Measurements from ENCODE around the gene RAC3.
A peak's percentile ranks its signal among the peaks of the same experiment; 100 is the strongest.

GRCh38 chr17:82062076-82062983 lies 30.9 kb downstream of the RAC3 start:
- TF ChIP-seq EZH2 (IDR thresholded peaks at IDR 0.05; ENCODE audit: borderline replicate concordance, low read depth, low read length), result no peak
- no peak for TF ChIP-seq ZNF124 (CRISPR knock-in tag; IDR thresholded peaks at IDR 0.05)
- no peak for TF ChIP-seq CBFA2T3 (IDR thresholded peaks at IDR 0.05)
- TF ChIP-seq CTCF (IDR thresholded peaks at IDR 0.05 in 2 of 3, conservative IDR thresholded peaks at IDR 0.05 in 1 of 3; ENCODE audit: insufficient read depth in 2 of 3, low read depth in 1 of 3, low read length in 3 of 3), result peak in 2 of 3 experiments; percentile 26 to 27; a peak in 2 of 6 replicates
- no peak for TF ChIP-seq ZEB2 (IDR thresholded peaks at IDR 0.05)
- no peak for TF ChIP-seq THRA (IDR thresholded peaks at IDR 0.05)
- TF ChIP-seq ZNF274 (IDR thresholded peaks at IDR 0.05; ENCODE audit: borderline replicate concordance, low read depth, low read length), result no peak

Measured in K562 (cell line).